Subcutaneous abdominal adipose tissue (tissue), 5 donors: ENCODE data around the gene SAMMSON.
A peak's percentile ranks its signal among the peaks of the same experiment; 100 is the strongest.

ENCODE experiments used
- H3K27ac ChIP-seq: one replicate; pipeline ENCODE4 v1.7.0; 2013; ENCODE audit warnings: low read depth, mild to moderate bottlenecking, inconsistent platforms, low read length, moderate library complexity
- H3K27me3 ChIP-seq, 5 donors: one replicate each; pipeline ENCODE4 v1.7.0; 2013; ENCODE audit warnings: low read length in 5 of 5, inconsistent platforms in 1 of 5; ENCODE audit not compliant: control insufficient read depth in 5 of 5, insufficient read depth in 4 of 5
- H3K36me3 ChIP-seq, 5 donors: one replicate each; pipeline ENCODE4 v1.7.0; 2013; ENCODE audit warnings: low read length in 5 of 5; ENCODE audit not compliant: control insufficient read depth in 5 of 5, insufficient read depth in 5 of 5
- H3K4me1 ChIP-seq, 5 donors: one replicate each; pipeline ENCODE4 v1.7.0; 2013; ENCODE audit warnings: low read length in 5 of 5, mild to moderate bottlenecking in 3 of 5, moderate library complexity in 1 of 5; ENCODE audit not compliant: control insufficient read depth in 5 of 5, insufficient read depth in 5 of 5
- H3K4me3 ChIP-seq, 5 donors: one replicate each; pipeline ENCODE4 v1.7.0; 2013; ENCODE audit warnings: low read length in 5 of 5, low read depth in 1 of 5
- H3K9ac ChIP-seq, 5 donors: one replicate each; pipeline ENCODE4 v1.7.0; 2013; ENCODE audit warnings: low read length in 5 of 5, mild to moderate bottlenecking in 4 of 5, moderate library complexity in 3 of 5
- H3K9me3 ChIP-seq, 5 donors: one replicate each; pipeline ENCODE4 v1.7.0; 2013; ENCODE audit warnings: low read length in 5 of 5; ENCODE audit not compliant: control insufficient read depth in 5 of 5
- donor health status: healthy.
- donor health status: healthy.
- donor health status: healthy.
- donor health status: healthy.
- donor health status: healthy.

The SAMMSON gene

GRCh38 chr3:69983546-69984265 is 15.8 kb upstream of the SAMMSON start:
- no peak overlapping the region for H3K27ac ChIP-seq
- H3K9ac ChIP-seq = no peak overlapping the region
- no peak overlapping the region for H3K4me3 ChIP-seq
- H3K36me3 ChIP-seq = no peaks in the 10 kb centered on the region
- H3K27me3 ChIP-seq = no peaks in the 10 kb centered on the region
- H3K9me3 ChIP-seq = peaks cover 2 to 11% (median 3%) of the 10 kb centered on the region in 5 donors
- no peaks in the 10 kb centered on the region for H3K4me1 ChIP-seq

GRCh38 chr3:69985266-69985665 is 14.3 kb upstream of the SAMMSON start:
- H3K27ac ChIP-seq = no peak overlapping the region
- no peaks in the 10 kb centered on the region for H3K27me3 ChIP-seq
- no peak overlapping the region for H3K4me3 ChIP-seq
- H3K9ac ChIP-seq = no peak overlapping the region
- no peaks in the 10 kb centered on the region for H3K36me3 ChIP-seq
- H3K9me3 ChIP-seq = no peaks in the 10 kb centered on the region
- H3K4me1 ChIP-seq = no peaks in the 10 kb centered on the region

DNA sequence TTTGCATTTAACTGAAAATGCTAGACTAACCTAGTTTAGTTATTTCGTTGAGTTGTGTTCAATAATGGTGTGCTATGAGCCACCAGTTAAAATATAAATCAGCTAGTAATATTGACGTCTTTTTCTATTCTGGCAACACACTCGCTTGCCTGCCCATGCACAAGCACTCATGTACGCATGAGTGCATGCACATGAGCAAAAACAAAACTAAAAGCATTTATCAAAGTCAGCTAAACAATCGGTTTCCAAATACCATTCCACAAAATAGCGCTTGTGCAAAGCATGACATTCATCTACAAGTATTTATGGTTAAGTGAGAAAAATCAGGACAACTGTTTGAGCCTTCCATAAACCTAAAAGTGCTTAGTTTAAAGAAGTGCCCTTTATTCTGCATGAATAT is 13.1 kb upstream of the SAMMSON start:
- Histone ChIP-seq H3K9me3 (no peaks in the 10 kb centered on the region), H3K4me1 (no peaks in the 10 kb centered on the region), H3K9ac (no peak overlapping the region), H3K4me3 (no peak overlapping the region), H3K36me3 (no peaks in the 10 kb centered on the region), H3K27ac (no peak overlapping the region), H3K27me3 (no peaks in the 10 kb centered on the region)

DNA sequence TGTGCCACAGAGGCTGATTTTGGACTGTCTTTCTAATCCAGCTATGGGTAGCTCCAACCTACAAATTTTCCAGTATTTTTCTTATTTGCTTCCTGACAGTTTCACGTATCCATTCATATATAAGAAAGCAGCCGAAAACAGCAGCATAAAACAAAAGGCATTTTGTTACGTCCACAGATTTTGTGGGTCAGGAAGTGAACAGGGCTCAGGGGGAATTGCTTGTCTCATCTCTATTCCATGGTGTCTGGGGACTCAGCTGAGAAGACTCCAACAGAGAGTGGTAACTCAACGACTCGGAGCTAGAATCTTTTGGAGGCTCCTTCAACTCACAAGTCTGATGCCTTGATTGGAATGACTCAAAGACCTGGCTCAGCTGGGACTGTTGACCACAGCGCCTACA is 11.7 kb upstream of the SAMMSON start:
- Histone ChIP-seq H3K27ac (no peak overlapping the region), H3K4me3 (no peak overlapping the region), H3K36me3 (no peaks in the 10 kb centered on the region), H3K4me1 (no peaks in the 10 kb centered on the region), H3K9ac (no peak overlapping the region), H3K27me3 (no peaks in the 10 kb centered on the region), H3K9me3 (no peaks in the 10 kb centered on the region)

GRCh38 chr3:69993757-69994156 is 5.8 kb upstream of the SAMMSON start:
- Histone ChIP-seq H3K36me3 (no peaks in the 10 kb centered on the region), H3K4me3 (no peak overlapping the region), H3K27me3 (no peaks in the 10 kb centered on the region), H3K4me1 (peaks cover 0 to 6% (median 2%) of the 10 kb centered on the region in 5 donors), H3K9ac (no peak overlapping the region), H3K9me3 (no peaks in the 10 kb centered on the region), H3K27ac (no peak overlapping the region)

- Histone ChIP-seq H3K27ac (no peak overlapping the region), H3K9me3 (no peaks in the 10 kb centered on the region), H3K4me3 (no peak overlapping the region), H3K27me3 (no peaks in the 10 kb centered on the region), H3K9ac (no peak overlapping the region), H3K36me3 (no peaks in the 10 kb centered on the region), H3K4me1 (peaks cover 0 to 9% (median 8%) of the 10 kb centered on the region in 5 donors)
Observed at GRCh38 chr3:69994919-69995318, 4.6 kb upstream of the SAMMSON start.

- Histone ChIP-seq H3K4me3 (no peak overlapping the region), H3K9ac (peak overlapping the region in 1 of 5 donors; percentile 30), H3K36me3 (no peaks in the 10 kb centered on the region), H3K9me3 (no peaks in the 10 kb centered on the region), H3K4me1 (peaks cover 0 to 9% (median 8%) of the 10 kb centered on the region in 5 donors), H3K27ac (no peak overlapping the region), H3K27me3 (no peaks in the 10 kb centered on the region)
Observed at GRCh38 chr3:69997631-69998307, 1.8 kb upstream of the SAMMSON start.

DNA sequence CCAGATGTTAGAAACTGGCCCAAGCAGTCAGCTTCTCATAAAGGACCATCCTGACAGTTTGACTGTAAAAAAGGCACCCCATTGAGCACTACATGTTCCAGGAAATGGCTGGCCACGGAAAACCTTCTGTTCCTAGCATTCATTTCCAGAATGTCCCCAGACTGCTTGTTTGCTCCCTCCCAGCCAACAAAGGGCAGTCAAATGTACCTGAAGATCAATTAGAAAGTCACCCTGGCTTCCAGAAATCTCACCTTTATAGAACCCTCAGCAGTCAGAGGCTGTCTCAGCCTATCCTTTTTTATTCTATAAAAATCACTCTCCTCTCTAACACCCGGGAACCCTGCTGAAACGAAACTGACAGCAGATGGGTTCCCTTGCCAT is 784 bp upstream of the SAMMSON start:
- Histone ChIP-seq H3K4me3 (peak overlapping the region; percentile 23 to 70 (median 59)), H3K9ac (peak overlapping the region in 4 of 5 donors; percentile 12 to 51 (median 39)), H3K9me3 (peaks cover 0 to 3% (median 0%) of the 10 kb centered on the region in 5 donors), H3K36me3 (no peaks in the 10 kb centered on the region), H3K27me3 (no peaks in the 10 kb centered on the region), H3K27ac (no peak overlapping the region), H3K4me1 (peaks cover 0 to 9% (median 8%) of the 10 kb centered on the region in 5 donors)

- Histone ChIP-seq H3K27me3 (no peaks in the 10 kb centered on the region), H3K9ac (no peak overlapping the region), H3K4me3 (peak overlapping the region in 1 of 5 donors; percentile 65), H3K27ac (no peak overlapping the region), H3K4me1 (peaks cover 0 to 9% (median 8%) of the 10 kb centered on the region in 5 donors), H3K36me3 (no peaks in the 10 kb centered on the region), H3K9me3 (peaks cover 0 to 3% (median 0%) of the 10 kb centered on the region in 5 donors)
Observed at GRCh38 chr3:70000028-70000410, 486 bp downstream of the SAMMSON start.

GRCh38 chr3:70000563-70001081 is 1.1 kb downstream of the SAMMSON start:
- Histone ChIP-seq H3K36me3 (no peaks in the 10 kb centered on the region), H3K9me3 (peaks cover 0 to 3% (median 0%) of the 10 kb centered on the region in 5 donors), H3K4me1 (peaks cover 0 to 9% (median 8%) of the 10 kb centered on the region in 5 donors), H3K4me3 (no peak overlapping the region), H3K27me3 (no peaks in the 10 kb centered on the region), H3K9ac (no peak overlapping the region), H3K27ac (no peak overlapping the region)
